GM12878 (cell line): Measurements from ENCODE around the gene PACS1. TPM values are rescaled to one million over a fixed set of nuclear protein-coding genes. Genes with fewer than 3 reads are reported as not detected.

Experiments used
- CEBPB ChIP-seq, 2 experiments: fragments of 150-350 bp in 1 of 2; IDR thresholded peaks; 2 replicates each; pipeline ENCODE4 v1.6.1; 2012 to 2014; ENCODE audit warnings: low read depth in 2 of 2, low read length in 2 of 2, borderline replicate concordance in 1 of 2, inconsistent platforms in 1 of 2
- EP300 ChIP-seq, 2 experiments: fragments of 150-350 bp in 1 of 2; IDR thresholded peaks; 2 replicates each; pipeline ENCODE4 v1.6.1; 2011 to 2012; ENCODE audit warnings: low read depth in 2 of 2, low read length in 2 of 2, borderline replicate concordance in 1 of 2, improper control_type of control experiment in 1 of 2, inconsistent platforms in 1 of 2; ENCODE audit not compliant: control insufficient read depth in 1 of 2
- FOXM1 ChIP-seq: IDR thresholded peaks from 2 replicates; pipeline ENCODE4 v1.6.1; 2012; ENCODE audit warnings: low read depth, mild to moderate bottlenecking, inconsistent platforms, low read length, moderate library complexity
- GABPA ChIP-seq: IDR thresholded peaks from 2 replicates; pipeline ENCODE4 v1.6.1; 2014; ENCODE audit warnings: antibody characterized with exemption, low read depth, mild to moderate bottlenecking, inconsistent platforms
- KAT2A ChIP-seq: conservative IDR thresholded peaks from 2 replicates; pipeline ENCODE4 v1.6.1; 2011; ENCODE audit warnings: low read depth, low read length; ENCODE audit not compliant: control insufficient read depth
- RB1 ChIP-seq: fragments of 450-650 bp; formaldehyde crosslinking; IDR thresholded peaks from 2 replicates; pipeline ENCODE4 v1.6.1; 2017; ENCODE audit warnings: mild to moderate bottlenecking, borderline replicate concordance
- ZBTB33 ChIP-seq: fragments of 450-650 bp; IDR thresholded peaks from 2 replicates; pipeline ENCODE4 v1.6.1; 2017; ENCODE audit warnings: mild to moderate bottlenecking
- ZNF622 ChIP-seq: fragments of 450-650 bp; IDR thresholded peaks from 2 replicates; pipeline ENCODE4 v1.6.1; 2017; ENCODE audit warnings: mild to moderate bottlenecking, inconsistent platforms
- polyA plus RNA-seq, 11 experiments: library from polyadenylated mRNA; depleted of rRNA in 4 of 11; unstranded in 6 of 11; stranded (reverse) in 5 of 11; fragments of >200 nt; fragmentation: Nextera tagmentation in 4 of 11; fragmentation: Illumina TruSeq in 1 of 11; extraction: Ambion mirVana in 4 of 11; extraction: Trizol in 1 of 11; gene quantifications; 1 replicate in 1 of 11; 2 replicates in 10 of 11; pipeline versions ENCODE4 v1.2.1 to v1.2.3, GENCODE V29; 2011 to 2016; ENCODE audit warnings: inconsistent platforms in 2 of 11, missing spikeins in 2 of 11, low read depth in 1 of 11
- total RNA-seq, 4 experiments: library from RNA; depleted of rRNA in 3 of 4; stranded (reverse); fragments of >200 nt in 3 of 4; fragmentation: Illumina TruSeq in 1 of 4; extraction: Trizol in 1 of 4; gene quantifications; 2 replicates each; pipeline versions ENCODE4 v1.2.1 to v1.2.3, GENCODE V29; 2013 to 2021

PACS1 gene
- total and polyA plus RNA-seq, 10 of the 15 experiments (the other 5 are each of a cell fraction or from before 2014, with no cell fraction given), result 1.1 to 74.3 (median 17.9) TPM

- TF ChIP-seq RB1, result 0 out of 2 replicates have a peak, but pooled peaks have one; percentile 11
- no peak for TF ChIP-seq ZNF622
- TF ChIP-seq FOXM1, result no peak
- TF ChIP-seq CEBPB (IDR thresholded peaks at IDR 0.05; ENCODE audit: borderline replicate concordance in 1 of 2, low read depth in 2 of 2, low read length in 2 of 2), result no peak
- TF ChIP-seq GABPA, result no peak
- no peak for TF ChIP-seq ZBTB33
- TF ChIP-seq KAT2A, result no peak
- no peak for TF ChIP-seq EP300 (IDR thresholded peaks at IDR 0.05; ENCODE audit: borderline replicate concordance in 1 of 2, control insufficient read depth in 1 of 2, low read depth in 2 of 2, low read length in 2 of 2)
Measured at GRCh38 chr11:66267379-66268243, 197.5 kb downstream of the PACS1 start (continued).
